ENCODE results near the gene ZBTB22. TPM values are rescaled to one million over a fixed set of nuclear protein-coding genes. Genes with fewer than 3 reads are reported as not detected.

The ZBTB22 gene
- total and polyA plus RNA-seq, 2 experiments from 2014 or later, result 29.1 to 48.0 TPM

- Histone ChIP-seq H3K36me3 (peaks cover 7% of the 10 kb centered on the region), H3K4me1 (ENCODE audit: low read depth) (peaks cover 3% of the 10 kb centered on the region), H3K9me3 (ENCODE audit: low read depth) (no peaks in the 10 kb centered on the region), H3K27me3 (no peaks in the 10 kb centered on the region), H3K4me3 (peak overlapping the region; percentile 97), H3K27ac (peak overlapping the region; percentile 95)
- DNase-seq (ENCODE audit: low read depth in 1 of 2, low spot score in 1 of 2), result peak; percentile 42 to 87
- no peak for TF ChIP-seq CTCF (IDR thresholded peaks at IDR 0.05; ENCODE audit: low read depth, low read length)
These were observed 19.4 kb downstream of the ZBTB22 start for GRCh38 chr6:33297956-33298772.

- peak in 1 of 2 donors; percentile 42 for DNase-seq (ENCODE audit: low read depth in 1 of 2, low spot score in 1 of 2)
- H3K36me3 ChIP-seq, result peaks cover 7% of the 10 kb centered on the region
- H3K27ac ChIP-seq, result no peak overlapping the region
- H3K4me3 ChIP-seq, result peak overlapping the region; percentile 97
- no peaks in the 10 kb centered on the region for H3K9me3 ChIP-seq (ENCODE audit: low read depth)
- no peak for TF ChIP-seq CTCF (IDR thresholded peaks at IDR 0.05; ENCODE audit: low read depth, low read length)
- peaks cover 3% of the 10 kb centered on the region for H3K4me1 ChIP-seq (ENCODE audit: low read depth)
- no peaks in the 10 kb centered on the region for H3K27me3 ChIP-seq
These were observed 20.1 kb downstream of the ZBTB22 start for GRCh38 chr6:33297406-33297955.

GRCh38 chr6:33296797-33297405 is 20.6 kb downstream of the ZBTB22 start:
- peaks cover 3% of the 10 kb centered on the region for H3K4me1 ChIP-seq (ENCODE audit: low read depth)
- TF ChIP-seq CTCF (IDR thresholded peaks at IDR 0.05; ENCODE audit: low read depth, low read length), result no peak
- H3K27me3 ChIP-seq, result no peaks in the 10 kb centered on the region
- peak overlapping the region; percentile 97 for H3K4me3 ChIP-seq
- H3K36me3 ChIP-seq, result peaks cover 8% of the 10 kb centered on the region
- H3K27ac ChIP-seq, result no peak overlapping the region
- no peaks in the 10 kb centered on the region for H3K9me3 ChIP-seq (ENCODE audit: low read depth)
- no peak for DNase-seq (ENCODE audit: low read depth in 1 of 2, low spot score in 1 of 2)

- Histone ChIP-seq H3K27me3 (no peaks in the 10 kb centered on the region), H3K36me3 (peaks cover 14% of the 10 kb centered on the region), H3K4me3 (no peak overlapping the region), H3K9me3 (ENCODE audit: low read depth) (no peaks in the 10 kb centered on the region), H3K27ac (no peak overlapping the region), H3K4me1 (ENCODE audit: low read depth) (peaks cover 3% of the 10 kb centered on the region)
- no peak for TF ChIP-seq CTCF (IDR thresholded peaks at IDR 0.05; ENCODE audit: low read depth, low read length)
- no peak for DNase-seq (ENCODE audit: low read depth in 1 of 2, low spot score in 1 of 2)
These were observed 21.7 kb downstream of the ZBTB22 start for GRCh38 chr6:33295621-33296369.

GRCh38 chr6:33294086-33294823 is 23.3 kb downstream of the ZBTB22 start:
- no peak for TF ChIP-seq CTCF (IDR thresholded peaks at IDR 0.05; ENCODE audit: low read depth, low read length)
- no peaks in the 10 kb centered on the region for H3K9me3 ChIP-seq (ENCODE audit: low read depth)
- no peak overlapping the region for H3K27ac ChIP-seq
- no peaks in the 10 kb centered on the region for H3K27me3 ChIP-seq
- DNase-seq (ENCODE audit: low read depth in 1 of 2, low spot score in 1 of 2), result no peak
- H3K4me1 ChIP-seq (ENCODE audit: low read depth), result peaks cover 3% of the 10 kb centered on the region
- H3K36me3 ChIP-seq, result peaks cover 14% of the 10 kb centered on the region
- no peak overlapping the region for H3K4me3 ChIP-seq

Measured in cardiac muscle cell (in vitro differentiated cells and primary cell).